Caco-2 (cell line): ENCODE measurements around the gene FRAS1. TPM values are rescaled to one million over a fixed set of nuclear protein-coding genes. Genes with fewer than 3 reads are reported as not detected.
"Not testable (repeated sequence)": the region's sequence is repeated elsewhere in the genome, so short reads cannot be mapped to it uniquely, and the experiment has no call there.

Source experiments
- BruUV-seq: library from RNA; stranded (reverse); fragments of 400-500 nt; replicated peaks from 2 replicates; lab custom pipeline; 2021; lab: Mats Ljungman, UMichigan
- CTCF ChIA-PET: fragments of 300-600 bp; sonication (Branson Sonifier 250); formaldehyde crosslinking; loops from one replicate; lab custom pipeline; 2022; ENCODE audit warnings: antibody characterized with exemption; lab: Charles Lee
- POLR2A ChIA-PET: fragments of 300-600 bp; sonication (Branson Sonifier 250); formaldehyde crosslinking; loops from one replicate; lab custom pipeline; 2022; ENCODE audit warnings: antibody characterized with exemption; lab: Charles Lee
- DNase-seq, 2 experiments: peaks; one replicate each; pipeline versions ENCODE4 v3.0.0 to v3.0.0-alpha.2; 2020 to 2022
- H3K27me3 ChIP-seq: replicated peaks from 2 replicates; pipeline ENCODE4 v1.6.0; 2011; ENCODE audit warnings: low read length; ENCODE audit not compliant: control insufficient read depth, insufficient read depth
- H3K36me3 ChIP-seq: 2 replicates; pipeline ENCODE4 v1.5.1; 2011; ENCODE audit warnings: low read length; ENCODE audit not compliant: control insufficient read depth, insufficient read depth
- H3K4me1 ChIP-seq: fragments of 250-450 bp; sonication (Bioruptor Pico); 2 replicates; pipeline ENCODE4 v1.5.1; 2020; ENCODE audit warnings: mild to moderate bottlenecking
- H3K4me3 ChIP-seq: 2 replicates; pipeline ENCODE4 v1.5.1; 2011; ENCODE audit warnings: low read depth, mild to moderate bottlenecking, control low read depth, low read length
- H3K9me3 ChIP-seq: fragments of 250-450 bp; sonication (Bioruptor Pico); 2 replicates; pipeline ENCODE4 v1.5.1; 2020; ENCODE audit warnings: mild to moderate bottlenecking, moderate library complexity
- H3K27ac Mint-ChIP-seq: one replicate; pipeline ENCODE4 v1.8.0; 2022; ENCODE audit warnings: mixed read lengths; ENCODE audit not compliant: unreplicated experiment
- H3K27me3 Mint-ChIP-seq: one replicate; pipeline ENCODE4 v1.8.0; 2022; ENCODE audit warnings: mixed read lengths; ENCODE audit not compliant: insufficient read depth, unreplicated experiment
- H3K36me3 Mint-ChIP-seq: one replicate; pipeline ENCODE4 v1.8.0; 2022; ENCODE audit warnings: mild to moderate bottlenecking, mixed read lengths; ENCODE audit not compliant: insufficient read depth, unreplicated experiment
- H3K4me1 Mint-ChIP-seq: one replicate; pipeline ENCODE4 v1.8.0; 2022; ENCODE audit warnings: low read depth, mixed read lengths; ENCODE audit not compliant: unreplicated experiment
- H3K4me3 Mint-ChIP-seq: one replicate; pipeline ENCODE4 v1.8.0; 2022; ENCODE audit warnings: mild to moderate bottlenecking, moderate library complexity, mixed read lengths; ENCODE audit not compliant: unreplicated experiment
- H3K9me3 Mint-ChIP-seq: one replicate; pipeline ENCODE4 v1.8.0; 2022; ENCODE audit warnings: mixed read lengths; ENCODE audit not compliant: unreplicated experiment
- intact Hi-C: fragments of 100-400 bp; cut with micrococcal nuclease; formaldehyde crosslinking; loops from one replicate; pipeline ENCODE4 v1.10.0; 2022; ENCODE audit not compliant: unreplicated experiment
- total RNA-seq: library from RNA; stranded (reverse); gene quantifications from 2 replicates; pipeline ENCODE4 v1.2.3, GENCODE V29; 2022
- TF ChIP-seq, protein P1 (sequence below), 2 experiments: fragments of 200-600 bp in 1 of 2; IDR thresholded peaks; 1 replicate in 1 of 2; 2 replicates in 1 of 2; pipeline versions ENCODE4 v1.5.1 to v1.8.0; 2011 to 2022; ENCODE audit warnings: antibody characterized with exemption in 1 of 2, control low read depth in 1 of 2, inconsistent platforms in 1 of 2, low read depth in 1 of 2, low read length in 1 of 2, mild to moderate bottlenecking in 1 of 2, moderate library complexity in 1 of 2; ENCODE audit not compliant: insufficient read depth in 1 of 2, severe bottlenecking in 1 of 2, unreplicated experiment in 1 of 2

Gene FRAS1
- total RNA-seq, 1 experiment from 2014 or later: 40.8 TPM

- H3K27me3 Mint-ChIP-seq: no peaks in the 10 kb centered on the region
- intact Hi-C loops: no loop called here
- H3K36me3 Mint-ChIP-seq: no peaks in the 10 kb centered on the region
- Histone ChIP-seq H3K4me1 (no peaks in the 10 kb centered on the region), H3K27me3 (no peaks in the 10 kb centered on the region), H3K4me3 (no peak overlapping the region), H3K36me3 (no peaks in the 10 kb centered on the region), H3K9me3 (peaks cover 5% of the 10 kb centered on the region; the same call in 1 of the 2 replicates)
- ChIA-PET CTCF (no interaction called here), POLR2A (no interaction called here)
- H3K4me1 Mint-ChIP-seq: peaks cover 8% of the 10 kb centered on the region
- BruUV-seq: no TSS peak
- peaks cover 19% of the 10 kb centered on the region for H3K9me3 Mint-ChIP-seq
- no peak overlapping the region for H3K27ac Mint-ChIP-seq
- DNase-seq: no peak
- TF ChIP-seq, protein P1, sequence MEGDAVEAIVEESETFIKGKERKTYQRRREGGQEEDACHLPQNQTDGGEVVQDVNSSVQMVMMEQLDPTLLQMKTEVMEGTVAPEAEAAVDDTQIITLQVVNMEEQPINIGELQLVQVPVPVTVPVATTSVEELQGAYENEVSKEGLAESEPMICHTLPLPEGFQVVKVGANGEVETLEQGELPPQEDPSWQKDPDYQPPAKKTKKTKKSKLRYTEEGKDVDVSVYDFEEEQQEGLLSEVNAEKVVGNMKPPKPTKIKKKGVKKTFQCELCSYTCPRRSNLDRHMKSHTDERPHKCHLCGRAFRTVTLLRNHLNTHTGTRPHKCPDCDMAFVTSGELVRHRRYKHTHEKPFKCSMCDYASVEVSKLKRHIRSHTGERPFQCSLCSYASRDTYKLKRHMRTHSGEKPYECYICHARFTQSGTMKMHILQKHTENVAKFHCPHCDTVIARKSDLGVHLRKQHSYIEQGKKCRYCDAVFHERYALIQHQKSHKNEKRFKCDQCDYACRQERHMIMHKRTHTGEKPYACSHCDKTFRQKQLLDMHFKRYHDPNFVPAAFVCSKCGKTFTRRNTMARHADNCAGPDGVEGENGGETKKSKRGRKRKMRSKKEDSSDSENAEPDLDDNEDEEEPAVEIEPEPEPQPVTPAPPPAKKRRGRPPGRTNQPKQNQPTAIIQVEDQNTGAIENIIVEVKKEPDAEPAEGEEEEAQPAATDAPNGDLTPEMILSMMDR (IDR thresholded peaks at IDR 0.05; ENCODE audit: insufficient read depth in 1 of 2, low read depth in 1 of 2, low read length in 1 of 2, severe bottlenecking in 1 of 2, unreplicated experiment in 1 of 2): no peak
- no peak overlapping the region for H3K4me3 Mint-ChIP-seq
Observed at GRCh38 chr4:78120144-78120880, 63.2 kb downstream of the FRAS1 start.

DNA sequence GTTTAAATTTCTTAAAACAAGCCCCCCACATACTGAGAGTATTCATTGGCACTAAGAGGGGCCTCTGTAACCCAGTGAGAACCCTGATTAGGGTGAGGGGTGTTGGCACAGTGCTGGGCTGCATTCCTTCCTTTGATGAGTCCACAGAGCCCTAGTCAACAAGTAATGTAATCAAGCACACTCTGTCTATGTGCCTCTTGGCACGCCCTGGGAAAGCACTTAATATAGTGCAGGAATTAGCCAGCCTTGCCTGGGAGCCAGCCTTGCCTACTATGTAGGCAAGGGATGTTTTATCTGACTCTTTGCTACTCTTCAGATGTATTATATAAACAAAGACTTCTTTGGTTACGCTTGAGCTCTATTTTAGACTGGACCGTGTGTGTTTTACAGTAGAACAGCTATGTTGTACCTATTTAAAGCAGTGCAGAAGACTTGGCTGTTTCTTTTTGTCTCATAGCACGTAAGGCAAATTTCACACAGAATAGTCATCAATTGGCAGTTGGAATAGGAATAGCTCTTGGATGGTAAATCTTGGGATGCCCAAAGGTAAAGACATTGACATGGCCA, 64.3 kb downstream of the FRAS1 start:
- Mint-ChIP-seq H3K9me3 (peaks cover 10% of the 10 kb centered on the region), H3K27me3 (no peaks in the 10 kb centered on the region), H3K4me1 (peaks cover 12% of the 10 kb centered on the region), H3K36me3 (no peaks in the 10 kb centered on the region), H3K4me3 (no peak overlapping the region), H3K27ac (no peak overlapping the region)
- Histone ChIP-seq H3K27me3 (no peaks in the 10 kb centered on the region), H3K4me1 (0 out of 2 replicates have a peak, but pooled peaks cover 5% of the 10 kb centered on the region), H3K36me3 (no peaks in the 10 kb centered on the region), H3K9me3 (peaks cover 5% of the 10 kb centered on the region; the same call in 1 of the 2 replicates), H3K4me3 (no peak overlapping the region)
- intact Hi-C loops: no loop called here
- CTCF ChIA-PET: no interaction called here
- BruUV-seq: no TSS peak
- TF ChIP-seq, protein P1 (IDR thresholded peaks at IDR 0.05; ENCODE audit: insufficient read depth in 1 of 2, low read depth in 1 of 2, low read length in 1 of 2, severe bottlenecking in 1 of 2, unreplicated experiment in 1 of 2): no peak
- DNase-seq: no peak
- POLR2A ChIA-PET: no interaction called here

GRCh38 chr4:78125834-78126331, 68.8 kb downstream of the FRAS1 start:
- H3K36me3 Mint-ChIP-seq, H3K4me3 ChIP-seq, H3K9me3 ChIP-seq, H3K27me3 Mint-ChIP-seq, H3K27ac Mint-ChIP-seq, intact Hi-C loops, H3K27me3 ChIP-seq, POLR2A ChIA-PET, H3K4me3 Mint-ChIP-seq, H3K36me3 ChIP-seq, BruUV-seq: not testable (repeated sequence)
- peaks cover 26% of the 10 kb centered on the region for H3K4me1 Mint-ChIP-seq
- H3K4me1 ChIP-seq: peaks cover 16% of the 10 kb centered on the region
- H3K9me3 Mint-ChIP-seq: peaks cover 11% of the 10 kb centered on the region
- CTCF ChIA-PET: interaction anchor here (1.3 kb wide), 1 partner anchor 66 kb away, joined by 4 read pairs; no protein-coding TSS in a partner anchor
- peak; percentile 42 to 63 for DNase-seq
